ENCODE data around the gene USP4.
"Not testable (repeated sequence)": the region's sequence is repeated elsewhere in the genome, so short reads cannot be mapped to it uniquely, and the experiment has no call there.

GRCh38 chr3:49328350-49328749 lies 11.5 kb downstream of the USP4 start:
- TF ChIP-seq, protein P1, sequence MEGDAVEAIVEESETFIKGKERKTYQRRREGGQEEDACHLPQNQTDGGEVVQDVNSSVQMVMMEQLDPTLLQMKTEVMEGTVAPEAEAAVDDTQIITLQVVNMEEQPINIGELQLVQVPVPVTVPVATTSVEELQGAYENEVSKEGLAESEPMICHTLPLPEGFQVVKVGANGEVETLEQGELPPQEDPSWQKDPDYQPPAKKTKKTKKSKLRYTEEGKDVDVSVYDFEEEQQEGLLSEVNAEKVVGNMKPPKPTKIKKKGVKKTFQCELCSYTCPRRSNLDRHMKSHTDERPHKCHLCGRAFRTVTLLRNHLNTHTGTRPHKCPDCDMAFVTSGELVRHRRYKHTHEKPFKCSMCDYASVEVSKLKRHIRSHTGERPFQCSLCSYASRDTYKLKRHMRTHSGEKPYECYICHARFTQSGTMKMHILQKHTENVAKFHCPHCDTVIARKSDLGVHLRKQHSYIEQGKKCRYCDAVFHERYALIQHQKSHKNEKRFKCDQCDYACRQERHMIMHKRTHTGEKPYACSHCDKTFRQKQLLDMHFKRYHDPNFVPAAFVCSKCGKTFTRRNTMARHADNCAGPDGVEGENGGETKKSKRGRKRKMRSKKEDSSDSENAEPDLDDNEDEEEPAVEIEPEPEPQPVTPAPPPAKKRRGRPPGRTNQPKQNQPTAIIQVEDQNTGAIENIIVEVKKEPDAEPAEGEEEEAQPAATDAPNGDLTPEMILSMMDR (IDR thresholded peaks at IDR 0.05; ENCODE audit: low read depth, low read length, missing input control), result not testable (repeated sequence)
- not testable (repeated sequence) for TF ChIP-seq EGR1 (IDR thresholded peaks at IDR 0.05; ENCODE audit: low read depth in 2 of 2); JUND (IDR thresholded peaks at IDR 0.05); MAX (IDR thresholded peaks at IDR 0.05); TAF1 (conservative IDR thresholded peaks at IDR 0.05); RAD21 (IDR thresholded peaks at IDR 0.05)
- TF ChIP-seq, protein P2, sequence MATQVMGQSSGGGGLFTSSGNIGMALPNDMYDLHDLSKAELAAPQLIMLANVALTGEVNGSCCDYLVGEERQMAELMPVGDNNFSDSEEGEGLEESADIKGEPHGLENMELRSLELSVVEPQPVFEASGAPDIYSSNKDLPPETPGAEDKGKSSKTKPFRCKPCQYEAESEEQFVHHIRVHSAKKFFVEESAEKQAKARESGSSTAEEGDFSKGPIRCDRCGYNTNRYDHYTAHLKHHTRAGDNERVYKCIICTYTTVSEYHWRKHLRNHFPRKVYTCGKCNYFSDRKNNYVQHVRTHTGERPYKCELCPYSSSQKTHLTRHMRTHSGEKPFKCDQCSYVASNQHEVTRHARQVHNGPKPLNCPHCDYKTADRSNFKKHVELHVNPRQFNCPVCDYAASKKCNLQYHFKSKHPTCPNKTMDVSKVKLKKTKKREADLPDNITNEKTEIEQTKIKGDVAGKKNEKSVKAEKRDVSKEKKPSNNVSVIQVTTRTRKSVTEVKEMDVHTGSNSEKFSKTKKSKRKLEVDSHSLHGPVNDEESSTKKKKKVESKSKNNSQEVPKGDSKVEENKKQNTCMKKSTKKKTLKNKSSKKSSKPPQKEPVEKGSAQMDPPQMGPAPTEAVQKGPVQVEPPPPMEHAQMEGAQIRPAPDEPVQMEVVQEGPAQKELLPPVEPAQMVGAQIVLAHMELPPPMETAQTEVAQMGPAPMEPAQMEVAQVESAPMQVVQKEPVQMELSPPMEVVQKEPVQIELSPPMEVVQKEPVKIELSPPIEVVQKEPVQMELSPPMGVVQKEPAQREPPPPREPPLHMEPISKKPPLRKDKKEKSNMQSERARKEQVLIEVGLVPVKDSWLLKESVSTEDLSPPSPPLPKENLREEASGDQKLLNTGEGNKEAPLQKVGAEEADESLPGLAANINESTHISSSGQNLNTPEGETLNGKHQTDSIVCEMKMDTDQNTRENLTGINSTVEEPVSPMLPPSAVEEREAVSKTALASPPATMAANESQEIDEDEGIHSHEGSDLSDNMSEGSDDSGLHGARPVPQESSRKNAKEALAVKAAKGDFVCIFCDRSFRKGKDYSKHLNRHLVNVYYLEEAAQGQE (IDR thresholded peaks at IDR 0.05), result not testable (repeated sequence)

Measured in liver (tissue), 3 donors.